Epithelial cell of esophagus (primary cell): Measurements from ENCODE around the gene GPR18.

ENCODE experiments used
- DNase-seq: peaks from one replicate; pipeline ENCODE4 v3.0.0; 2010; ENCODE audit warnings: low read depth
- H3K4me3 ChIP-seq: 2 replicates; pipeline ENCODE4 v1.5.1; 2011; ENCODE audit warnings: mild to moderate bottlenecking, low read length, control low read depth
- TF ChIP-seq, protein P1 (sequence below): IDR thresholded peaks from 2 replicates; pipeline ENCODE4 v1.5.1; 2011; ENCODE audit warnings: low read depth, mild to moderate bottlenecking, low read length, control low read depth, inconsistent platforms; ENCODE audit not compliant: insufficient read depth; ENCODE audit errors: missing control alignments

GPR18 gene

DNA sequence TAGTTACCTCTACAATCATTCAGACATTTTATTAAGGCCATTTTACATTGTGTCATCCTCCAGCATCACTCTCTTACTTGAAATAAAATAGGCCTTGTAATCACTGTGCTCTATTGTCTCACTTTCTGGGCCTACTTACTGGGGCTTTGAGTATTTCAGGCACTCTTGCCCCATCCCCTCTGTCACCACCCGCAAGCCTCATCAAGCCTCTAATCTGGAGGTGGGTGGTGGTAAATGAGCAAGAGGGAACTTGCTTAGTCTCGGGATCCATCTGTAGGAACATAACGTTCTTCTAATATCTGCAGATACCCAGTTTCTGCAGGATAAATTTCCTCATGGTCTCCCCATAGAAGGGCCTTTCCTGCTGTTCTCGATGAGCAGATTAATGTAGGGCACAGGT, 19.4 kb upstream of the GPR18 start:
- TF ChIP-seq, protein P1, sequence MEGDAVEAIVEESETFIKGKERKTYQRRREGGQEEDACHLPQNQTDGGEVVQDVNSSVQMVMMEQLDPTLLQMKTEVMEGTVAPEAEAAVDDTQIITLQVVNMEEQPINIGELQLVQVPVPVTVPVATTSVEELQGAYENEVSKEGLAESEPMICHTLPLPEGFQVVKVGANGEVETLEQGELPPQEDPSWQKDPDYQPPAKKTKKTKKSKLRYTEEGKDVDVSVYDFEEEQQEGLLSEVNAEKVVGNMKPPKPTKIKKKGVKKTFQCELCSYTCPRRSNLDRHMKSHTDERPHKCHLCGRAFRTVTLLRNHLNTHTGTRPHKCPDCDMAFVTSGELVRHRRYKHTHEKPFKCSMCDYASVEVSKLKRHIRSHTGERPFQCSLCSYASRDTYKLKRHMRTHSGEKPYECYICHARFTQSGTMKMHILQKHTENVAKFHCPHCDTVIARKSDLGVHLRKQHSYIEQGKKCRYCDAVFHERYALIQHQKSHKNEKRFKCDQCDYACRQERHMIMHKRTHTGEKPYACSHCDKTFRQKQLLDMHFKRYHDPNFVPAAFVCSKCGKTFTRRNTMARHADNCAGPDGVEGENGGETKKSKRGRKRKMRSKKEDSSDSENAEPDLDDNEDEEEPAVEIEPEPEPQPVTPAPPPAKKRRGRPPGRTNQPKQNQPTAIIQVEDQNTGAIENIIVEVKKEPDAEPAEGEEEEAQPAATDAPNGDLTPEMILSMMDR, result no peak
- H3K4me3 ChIP-seq, result no peak overlapping the region
- DNase-seq, result peak; percentile 42

DNA sequence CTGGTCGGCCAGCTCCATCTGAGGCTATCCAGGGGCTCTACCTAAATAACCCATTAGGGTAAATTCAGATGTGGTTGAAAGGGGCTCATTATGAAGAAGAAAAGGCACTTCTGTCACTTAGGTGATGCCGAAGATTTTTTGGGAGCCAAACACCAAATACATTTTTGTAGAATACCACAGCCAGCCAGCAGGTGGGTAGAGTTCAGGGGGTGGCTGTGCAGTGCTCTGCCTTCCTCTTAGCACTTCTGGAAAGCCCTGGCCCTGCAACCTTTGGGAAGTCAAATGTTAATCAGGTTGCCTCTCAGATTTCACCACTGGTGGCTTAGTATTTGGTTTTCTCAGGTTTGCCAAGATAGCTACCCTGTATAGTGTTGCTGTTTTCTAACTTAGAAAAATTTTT, 18.5 kb upstream of the GPR18 start:
- TF ChIP-seq, protein P1, result no peak
- DNase-seq, result no peak
- H3K4me3 ChIP-seq, result no peak overlapping the region

DNA sequence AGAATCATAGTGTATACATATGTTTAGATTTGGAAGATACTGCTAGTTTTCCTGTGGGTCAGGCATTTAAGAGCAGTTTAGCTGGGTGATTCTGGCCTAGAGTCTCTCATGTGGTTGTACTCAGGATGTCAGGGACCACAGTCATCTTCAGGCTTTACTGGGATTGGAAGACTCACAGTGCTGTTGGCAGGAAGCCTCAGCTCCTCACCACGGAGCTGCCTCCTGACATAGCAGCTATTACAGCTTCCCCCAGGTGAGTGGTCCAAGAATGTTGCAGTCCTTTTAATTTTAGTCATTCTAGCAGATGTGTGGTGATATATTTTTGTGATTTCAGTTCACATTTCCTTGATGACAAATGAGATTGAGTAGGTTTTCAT, 16.9 kb upstream of the GPR18 start:
- TF ChIP-seq, protein P1, result no peak
- no peak overlapping the region for H3K4me3 ChIP-seq
- DNase-seq, result peak; percentile 13

DNA sequence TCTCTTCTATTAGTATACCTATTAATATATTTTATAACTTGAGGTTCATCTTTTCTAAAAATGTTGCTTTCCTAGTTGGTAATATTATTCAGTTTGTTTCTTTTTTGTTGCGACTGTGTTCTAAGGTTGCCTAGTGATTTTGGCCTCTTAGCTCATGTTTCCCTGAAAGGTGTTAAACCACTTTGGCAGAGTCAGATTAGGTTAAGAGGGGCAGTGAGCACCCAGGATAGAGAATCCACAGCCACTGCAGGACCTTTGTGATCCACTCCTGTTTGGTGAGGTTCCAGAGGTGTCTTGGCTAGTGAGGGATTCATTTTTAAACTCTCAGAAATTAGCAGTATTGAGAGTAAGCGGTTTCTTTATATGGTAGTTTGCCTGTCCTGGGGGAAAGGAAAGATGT, 14.9 kb upstream of the GPR18 start:
- no peak overlapping the region for H3K4me3 ChIP-seq
- TF ChIP-seq, protein P1, result no peak
- DNase-seq, result no peak

DNA sequence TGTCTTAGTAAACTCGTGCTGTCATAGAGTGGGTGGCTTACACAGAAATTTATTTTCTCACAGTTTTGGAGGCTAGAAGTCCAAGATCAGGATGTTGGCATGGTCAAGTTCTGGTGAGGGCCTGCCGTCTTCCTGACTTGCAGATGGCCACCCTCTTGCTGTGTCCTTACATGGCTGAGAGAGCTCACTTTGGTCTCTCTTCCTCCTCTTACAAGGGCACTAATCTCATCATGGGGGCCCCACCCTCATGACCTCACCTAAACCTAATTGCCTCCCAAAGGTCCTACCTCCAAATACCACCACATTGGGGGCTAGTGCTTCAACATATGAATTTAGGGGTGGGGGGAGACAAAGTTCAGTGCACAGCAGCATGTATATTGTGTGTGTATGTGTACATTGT, 14.3 kb upstream of the GPR18 start:
- TF ChIP-seq, protein P1, result no peak
- DNase-seq, result no peak
- no peak overlapping the region for H3K4me3 ChIP-seq

DNA sequence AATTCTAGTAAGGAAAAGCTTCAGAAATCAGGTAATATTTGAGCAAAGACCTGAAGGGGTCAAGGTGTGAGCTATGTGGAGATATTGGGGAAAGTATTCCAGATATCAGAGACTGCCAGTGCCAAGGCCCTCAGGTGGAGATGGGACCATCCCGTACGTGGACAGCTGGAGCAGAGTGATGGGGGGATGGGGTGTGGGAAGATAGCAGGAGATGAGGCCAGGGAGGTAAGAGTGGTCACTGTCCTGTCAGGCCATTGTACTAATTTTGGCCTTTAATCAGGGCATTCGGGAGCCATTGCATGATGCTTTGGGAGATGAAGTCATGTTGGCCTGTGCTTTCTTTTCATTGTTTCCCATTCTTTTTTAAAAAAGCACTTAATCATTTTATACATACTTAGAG, 13.1 kb upstream of the GPR18 start:
- TF ChIP-seq, protein P1, result no peak
- DNase-seq, result no peak
- no peak overlapping the region for H3K4me3 ChIP-seq

DNA sequence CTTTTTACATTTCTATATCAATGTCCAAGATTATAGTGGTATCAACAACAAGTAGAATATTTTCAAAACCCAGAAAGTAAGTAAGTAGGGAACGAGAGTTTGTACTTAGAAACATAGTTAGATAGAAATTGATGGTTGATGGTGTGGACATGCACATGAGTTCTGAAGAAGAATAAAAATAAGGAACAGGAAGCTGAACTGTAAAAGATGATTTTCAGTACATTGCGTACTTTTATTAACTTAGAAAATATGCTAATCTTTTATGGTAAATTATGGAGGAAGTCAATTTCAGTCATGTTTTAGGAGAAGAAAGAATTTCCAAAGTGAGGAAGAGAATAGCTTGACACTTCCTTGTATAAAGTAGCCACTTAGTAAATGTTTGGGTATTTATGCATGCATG, 12.3 kb upstream of the GPR18 start:
- DNase-seq, result no peak
- H3K4me3 ChIP-seq, result no peak overlapping the region
- TF ChIP-seq, protein P1, result no peak
